ENCODE data around the gene LRCOL1. TPM values are rescaled to one million over a fixed set of nuclear protein-coding genes. Genes with fewer than 3 reads are reported as not detected.

Gene LRCOL1
- total and polyA plus RNA-seq, 7 donors, result 0.49 to 1.4 (median 0.55) TPM; not detected in 4

DNA sequence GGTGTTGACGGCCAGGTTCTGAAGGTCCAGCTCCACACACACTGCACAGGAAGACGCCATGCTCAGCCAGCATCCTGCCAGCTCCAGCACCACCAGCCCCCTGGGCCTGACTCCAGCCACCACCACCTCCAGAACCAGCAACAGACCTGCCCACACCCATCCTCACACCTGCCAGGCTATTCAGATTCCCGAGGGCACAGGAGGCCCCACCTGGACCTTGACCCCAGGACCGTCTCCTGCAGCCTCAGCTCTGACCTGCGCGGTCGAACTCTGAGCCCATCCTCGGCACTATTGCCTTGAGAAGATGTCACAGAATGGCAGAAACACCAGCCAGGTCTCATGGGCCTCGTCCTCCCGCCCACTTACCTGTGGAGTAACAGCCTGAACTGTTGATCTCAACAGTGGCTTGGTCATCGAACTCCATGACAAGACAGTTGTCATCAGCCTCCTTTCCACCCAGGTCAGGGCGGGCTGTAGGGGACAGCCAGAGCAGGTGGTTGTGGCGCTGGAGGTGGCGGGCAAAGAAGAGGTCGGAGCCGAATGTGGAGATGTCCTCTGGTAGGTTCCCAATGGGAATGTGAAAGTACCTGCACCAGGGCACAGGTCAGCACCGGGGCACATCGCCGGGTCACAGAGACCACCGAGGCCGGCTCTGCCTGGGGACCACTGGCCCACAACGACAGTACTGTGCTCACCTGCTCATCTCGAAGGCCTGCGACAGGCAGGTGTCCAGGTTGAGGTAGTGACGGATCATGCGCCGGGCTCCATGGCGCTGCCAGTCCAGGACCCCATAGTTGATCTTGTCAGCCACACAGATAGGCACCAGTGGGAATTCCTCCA is 31.6 kb upstream of the LRCOL1 start:
- TF ChIP-seq, protein P1, sequence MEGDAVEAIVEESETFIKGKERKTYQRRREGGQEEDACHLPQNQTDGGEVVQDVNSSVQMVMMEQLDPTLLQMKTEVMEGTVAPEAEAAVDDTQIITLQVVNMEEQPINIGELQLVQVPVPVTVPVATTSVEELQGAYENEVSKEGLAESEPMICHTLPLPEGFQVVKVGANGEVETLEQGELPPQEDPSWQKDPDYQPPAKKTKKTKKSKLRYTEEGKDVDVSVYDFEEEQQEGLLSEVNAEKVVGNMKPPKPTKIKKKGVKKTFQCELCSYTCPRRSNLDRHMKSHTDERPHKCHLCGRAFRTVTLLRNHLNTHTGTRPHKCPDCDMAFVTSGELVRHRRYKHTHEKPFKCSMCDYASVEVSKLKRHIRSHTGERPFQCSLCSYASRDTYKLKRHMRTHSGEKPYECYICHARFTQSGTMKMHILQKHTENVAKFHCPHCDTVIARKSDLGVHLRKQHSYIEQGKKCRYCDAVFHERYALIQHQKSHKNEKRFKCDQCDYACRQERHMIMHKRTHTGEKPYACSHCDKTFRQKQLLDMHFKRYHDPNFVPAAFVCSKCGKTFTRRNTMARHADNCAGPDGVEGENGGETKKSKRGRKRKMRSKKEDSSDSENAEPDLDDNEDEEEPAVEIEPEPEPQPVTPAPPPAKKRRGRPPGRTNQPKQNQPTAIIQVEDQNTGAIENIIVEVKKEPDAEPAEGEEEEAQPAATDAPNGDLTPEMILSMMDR (IDR thresholded peaks at IDR 0.05), result no peak
- no peak for TF ChIP-seq EP300 (IDR thresholded peaks at IDR 0.05)
- TF ChIP-seq POLR2AphosphoS5 (IDR thresholded peaks at IDR 0.05), result no peak
- TF ChIP-seq POLR2A (IDR thresholded peaks at IDR 0.05), result no peak
- intact Hi-C loops (cut with DNase I), result no loop called here
- Histone ChIP-seq H3K9me3 (no peaks in the 10 kb centered on the region), H3K27ac (no peak overlapping the region), H3K36me3 (peaks cover 7 to 64% (median 22%) of the 10 kb centered on the region in 4 donors), H3K4me1 (no peaks in the 10 kb centered on the region), H3K27me3 (no peaks in the 10 kb centered on the region), H3K4me3 (no peak overlapping the region)
- 89 to 94% methylated on average over 28 of the region's 28 CpGs for WGBS, 2 donors
- no peak for DNase-seq

DNA sequence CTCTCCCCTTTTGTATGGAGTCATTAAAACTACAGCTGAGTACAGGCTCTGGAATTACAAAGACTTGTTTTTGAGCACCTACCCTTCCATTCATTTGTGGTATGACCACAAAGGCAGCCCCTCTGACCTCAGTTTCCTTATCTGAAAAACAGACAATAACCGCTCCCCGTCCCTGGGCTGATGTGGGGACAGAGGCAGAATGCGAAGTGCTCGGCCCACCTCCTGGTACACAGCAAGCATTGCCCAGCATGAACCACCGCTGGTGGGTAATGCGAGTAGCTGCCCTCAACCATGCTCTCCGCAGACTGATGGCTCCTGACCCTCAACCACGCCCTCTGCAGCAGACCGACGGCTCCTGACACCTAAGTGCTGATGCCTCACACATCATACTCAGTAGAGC is 30.6 kb upstream of the LRCOL1 start:
- TF ChIP-seq, protein P1 (IDR thresholded peaks at IDR 0.05), result no peak
- no peak for TF ChIP-seq POLR2AphosphoS5 (IDR thresholded peaks at IDR 0.05)
- TF ChIP-seq EP300 (IDR thresholded peaks at IDR 0.05), result no peak
- TF ChIP-seq POLR2A (IDR thresholded peaks at IDR 0.05), result no peak
- DNase-seq, result no peak
- no peaks in the 10 kb centered on the region for H3K9me3 ChIP-seq
- no peak overlapping the region for H3K27ac ChIP-seq
- 83 to 92% methylated on average over 10 of the region's 10 CpGs for WGBS, 2 donors
- H3K27me3 ChIP-seq, result no peaks in the 10 kb centered on the region
- no peaks in the 10 kb centered on the region for H3K4me1 ChIP-seq
- H3K4me3 ChIP-seq, result no peak overlapping the region
- intact Hi-C loops (cut with DNase I), result no loop called here
- peaks cover 7 to 64% (median 20%) of the 10 kb centered on the region in 4 donors for H3K36me3 ChIP-seq

GRCh38 chr12:132639956-132640520 is 29.7 kb upstream of the LRCOL1 start:
- intact Hi-C loops (cut with DNase I), result no loop called here

DNA sequence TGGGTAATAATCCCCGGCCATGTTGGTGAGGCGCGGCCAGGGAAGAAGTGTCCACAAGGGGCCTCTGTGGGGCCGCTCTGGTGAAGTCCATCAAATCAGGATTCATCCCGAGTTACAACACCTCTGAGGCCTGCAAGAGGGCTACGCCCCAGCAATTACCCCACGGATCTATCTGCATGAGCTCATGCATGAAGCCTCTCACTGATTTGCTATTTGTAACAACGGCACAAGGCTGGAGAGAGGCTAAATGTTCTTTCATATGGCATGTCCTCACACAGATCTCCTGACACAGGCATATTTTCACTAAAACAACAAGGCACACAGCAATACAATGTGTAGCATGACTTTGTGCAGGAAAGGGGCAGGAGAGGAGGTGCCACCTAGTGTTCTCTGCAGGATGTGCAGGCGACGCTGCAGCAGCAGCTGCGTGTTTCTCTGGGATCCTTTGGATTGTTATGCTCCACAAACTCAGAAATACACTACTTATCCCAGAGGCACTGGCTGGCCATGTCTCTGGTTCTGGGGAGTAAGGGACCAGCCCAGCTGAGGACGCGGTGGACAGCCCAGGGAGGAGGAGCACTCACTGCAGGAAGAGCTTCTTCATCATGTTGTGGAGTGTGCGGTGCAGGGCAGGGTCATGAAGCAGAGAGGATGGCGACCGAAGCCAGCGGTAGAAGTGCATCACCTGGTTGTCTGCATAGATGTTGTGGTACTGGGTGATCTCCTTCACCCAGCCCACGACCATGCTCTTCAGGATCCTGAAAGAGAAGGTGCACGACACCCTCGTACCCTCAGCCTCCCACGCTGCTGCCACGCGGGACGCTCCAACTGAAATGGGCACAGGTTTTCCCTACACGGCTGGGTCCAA is 28.4 kb upstream of the LRCOL1 start:
- Histone ChIP-seq H3K9me3 (no peaks in the 10 kb centered on the region), H3K27ac (peak overlapping the region in 2 of 4 donors; percentile 10 to 49), H3K4me1 (no peaks in the 10 kb centered on the region), H3K36me3 (peaks cover 7 to 80% (median 29%) of the 10 kb centered on the region in 4 donors), H3K4me3 (no peak overlapping the region), H3K27me3 (no peaks in the 10 kb centered on the region)
- DNase-seq, result no peak
- 72 to 83% methylated on average over 25 of the region's 25 CpGs for WGBS, 2 donors
- intact Hi-C loops (cut with DNase I), result no loop called here
- TF ChIP-seq, protein P1 (IDR thresholded peaks at IDR 0.05), result peak in 3 of 4 experiments; percentile 12 to 52 (median 48)
- no peak for TF ChIP-seq POLR2A (IDR thresholded peaks at IDR 0.05)
- TF ChIP-seq POLR2AphosphoS5 (IDR thresholded peaks at IDR 0.05), result no peak
- no peak for TF ChIP-seq EP300 (IDR thresholded peaks at IDR 0.05)

More at GRCh38 chr12:132639956-132640520, 29.7 kb upstream of the LRCOL1 start:
- 74 to 86% methylated on average over 12 of the region's 12 CpGs for WGBS, 2 donors
- TF ChIP-seq POLR2AphosphoS5 (IDR thresholded peaks at IDR 0.05) (no peak), EP300 (IDR thresholded peaks at IDR 0.05) (no peak), POLR2A (IDR thresholded peaks at IDR 0.05) (no peak)
- TF ChIP-seq, protein P1 (IDR thresholded peaks at IDR 0.05), result no peak
- no peak for DNase-seq
- Histone ChIP-seq H3K9me3 (no peaks in the 10 kb centered on the region), H3K27me3 (no peaks in the 10 kb centered on the region), H3K36me3 (peaks cover 7 to 71% (median 27%) of the 10 kb centered on the region in 4 donors), H3K4me3 (no peak overlapping the region), H3K4me1 (no peaks in the 10 kb centered on the region), H3K27ac (no peak overlapping the region)
